NCI-H460 (cell line): ENCODE measurements around the gene UBXN10. TPM values are rescaled to one million over a fixed set of nuclear protein-coding genes. Genes with fewer than 3 reads are reported as not detected.

Experiments used
- DNase-seq: peaks from one replicate; pipeline ENCODE4 v3.0.0-alpha.2; 2016; ENCODE audit warnings: low read depth; ENCODE audit errors: extremely low read depth
- polyA plus RNA-seq: library from polyadenylated mRNA; depleted of rRNA; stranded (reverse); fragments of >200 nt; gene quantifications from 2 replicates; pipeline ENCODE4 v1.2.3, GENCODE V29; 2014; cell fraction: nucleus; rRNA removed
- total RNA-seq: library from RNA; depleted of rRNA; stranded (reverse); fragments of >200 nt; shearing (Covaris generic); gene quantifications from 2 replicates; pipeline ENCODE4 v1.2.3, GENCODE V29; 2014; rRNA removed

The UBXN10 gene
- total RNA-seq, result not detected in 2 replicates
- not detected in 2 replicates for polyA plus RNA-seq

- DNase-seq, result no peak
These were observed at the start of gene UBXN10, which contains the start of gene PLA2G2C for GRCh38 chr1:20185834-20186782. Gene UBXN10 (plus strand): TSS chr1:20186096. CDS start chr1:20190562, 4,466 bp downstream. Gene PLA2G2C (minus strand): TSS chr1:20186518. CDS start chr1:20177363, 9,155 bp downstream.

- DNase-seq, result no peak
These were observed 49.6 kb upstream of the UBXN10 start for GRCh38 chr1:20136249-20136648.

GRCh38 chr1:20137055-20137454 is 48.8 kb upstream of the UBXN10 start:
- DNase-seq, result no peak

- no peak for DNase-seq
These were observed 48.3 kb upstream of the UBXN10 start for GRCh38 chr1:20137604-20138003.

GRCh38 chr1:20138346-20138745 is 47.5 kb upstream of the UBXN10 start:
- no peak for DNase-seq

- no peak for DNase-seq
These were observed 46.8 kb upstream of the UBXN10 start, which contains the start of gene PLA2G2F for GRCh38 chr1:20138961-20139550. Gene PLA2G2F (plus strand): TSS chr1:20139323. CDS start chr1:20139428, 105 bp downstream.

- no peak for DNase-seq
These were observed 45.9 kb upstream of the UBXN10 start for GRCh38 chr1:20139776-20140612.

GRCh38 chr1:20141001-20141400 is 44.9 kb upstream of the UBXN10 start:
- no peak for DNase-seq

- DNase-seq, result no peak
These were observed 44.4 kb upstream of the UBXN10 start for GRCh38 chr1:20141466-20141865.

- no peak for DNase-seq
These were observed 43.7 kb upstream of the UBXN10 start for GRCh38 chr1:20142001-20142710.

- DNase-seq, result no peak
These were observed 42.6 kb upstream of the UBXN10 start for GRCh38 chr1:20143318-20143717.

GRCh38 chr1:20143734-20144565 is 41.9 kb upstream of the UBXN10 start:
- DNase-seq, result no peak

- DNase-seq, result no peak
These were observed 37.9 kb upstream of the UBXN10 start for GRCh38 chr1:20147846-20148570.

GRCh38 chr1:20148571-20149500 is 37.1 kb upstream of the UBXN10 start:
- DNase-seq, result no peak

- no peak for DNase-seq
These were observed 36.1 kb upstream of the UBXN10 start for GRCh38 chr1:20149601-20150325.

- DNase-seq, result no peak
These were observed 35.6 kb upstream of the UBXN10 start for GRCh38 chr1:20150326-20150705.

- no peak for DNase-seq
These were observed 34.9 kb upstream of the UBXN10 start for GRCh38 chr1:20150969-20151368.
